ENCODE data around the gene TCF15. TPM values are rescaled to one million over a fixed set of nuclear protein-coding genes. Genes with fewer than 3 reads are reported as not detected.

The TCF15 gene
- total and polyA plus RNA-seq, 2 of the 8 experiments (the other 6 are each of a cell fraction or from before 2014, with no cell fraction given), result 3.7 to 6.9 TPM

- Histone ChIP-seq H2AK5ac (ENCODE audit: low read depth, low read length) (no peak overlapping the region), H4K20me1 (replicated peaks in 1 of 2; ENCODE audit: control insufficient read depth in 1 of 2, insufficient read depth in 2 of 2, low read length in 2 of 2) (peaks cover 8 to 11% of the 10 kb centered on the region in 2 experiments), H3K23ac (ENCODE audit: insufficient read length) (no peak overlapping the region), H3K36me3 (ENCODE audit: control insufficient read depth in 2 of 4, insufficient read depth in 4 of 4, low read length in 3 of 4) (no peaks in the 10 kb centered on the region; a peak in 1 of 8 replicates), H3K4me3 (ENCODE audit: extremely low read depth in 1 of 4, insufficient read depth in 2 of 4, low read depth in 3 of 4, low read length in 4 of 4) (no peak overlapping the region), H3K9me3 (ENCODE audit: insufficient read depth in 2 of 2, low read depth in 1 of 2, low read length in 1 of 2) (no peaks in the 10 kb centered on the region), H3K23me2 (ENCODE audit: low read depth, low read length) (peaks cover 5% of the 10 kb centered on the region; the same call in 1 of the 2 replicates), H2BK20ac (ENCODE audit: low read length) (no peak overlapping the region), H3K56ac (replicated peaks; ENCODE audit: insufficient read length, low read depth, low read length) (no peak overlapping the region), H3K4me1 (replicated peaks in 1 of 4; ENCODE audit: control insufficient read depth in 3 of 4, insufficient read depth in 4 of 4, low read length in 3 of 4) (peaks cover 0 to 19% (median 13%) of the 10 kb centered on the region in 4 experiments; a peak in 6 of 7 replicates), H3K4ac (replicated peaks; ENCODE audit: insufficient read length, low read depth, low read length) (no peak overlapping the region), H3K14ac (ENCODE audit: insufficient read length) (no peak overlapping the region), H3K79me1 (ENCODE audit: low read depth, low read length) (no peaks in the 10 kb centered on the region), H2BK15ac (ENCODE audit: low read length) (no peak overlapping the region), H3K27me3 (replicated peaks in 1 of 4; ENCODE audit: control insufficient read depth in 3 of 4, extremely low read depth in 1 of 4, insufficient read depth in 3 of 4, low read length in 3 of 4) (peaks cover 7 to 28% (median 26%) of the 10 kb centered on the region in 4 experiments), H2BK120ac (replicated peaks; ENCODE audit: low read depth, low read length) (no peak overlapping the region), H3K9ac (replicated peaks in 1 of 4; ENCODE audit: extremely low read depth in 1 of 4, low read depth in 3 of 4, low read length in 3 of 4) (no peak overlapping the region), H2BK12ac (ENCODE audit: low read depth, low read length) (peak overlapping the region; percentile 56; the same call in 1 of the 2 replicates), H3K79me2 (ENCODE audit: control insufficient read depth in 1 of 2, insufficient read depth in 2 of 2, low read length in 2 of 2) (no peaks in the 10 kb centered on the region; a peak in 1 of 4 replicates), H2AFZ (ENCODE audit: low read length) (peak overlapping the region; percentile 59), H2BK5ac (ENCODE audit: low read depth, low read length) (no peak overlapping the region), H4K8ac (ENCODE audit: extremely low read depth, insufficient read depth, low read length) (no peak overlapping the region), H3K27ac (ENCODE audit: low read depth, low read length) (no peak overlapping the region), H4K91ac (replicated peaks; ENCODE audit: insufficient read length, low read length) (no peak overlapping the region), H4K5ac (ENCODE audit: insufficient read length, low read depth, low read length) (no peak overlapping the region), H3K4me2 (ENCODE audit: insufficient read depth in 1 of 2, low read depth in 2 of 2, low read length in 2 of 2) (peak overlapping the region in 1 of 2 experiments; percentile 96; a peak in 1 of 4 replicates), H3K18ac (ENCODE audit: extremely low read depth, low read length) (no peak overlapping the region; the same call in 1 of the 2 replicates)
- CTCF ChIA-PET (ENCODE audit: partially characterized antibody), result interaction anchor here (0.6 to 3.7 kb wide), 17 partner anchors 8 to 570 kb away, joined by 3 to 14 read pairs (median 3); no protein-coding TSS in a partner anchor
- no peak for DNase-seq (ENCODE audit: low read depth in 1 of 2, low spot score in 2 of 2)
- POLR2A ChIA-PET (ENCODE audit: partially characterized antibody), result interaction anchor here (0.7 to 1.8 kb wide), 6 partner anchors 8 to 68 kb away, joined by 3 to 9 read pairs (median 4); partner anchors contain the start of gene CSNK2A1
- WGBS, 2 experiments (ENCODE audit: extremely low coverage in 1 of 2, insufficient coverage in 1 of 2, insufficient read length in 1 of 2, insufficient replicate concordance in 2 of 2, low coverage in 1 of 2, low lambda C conversion rate in 2 of 2, missing lambda C conversion rate in 1 of 2), result 83% methylated on average over 22 of the region's 24 CpGs; no CpG with 5 or more reads in 1 of the 2 experiments
- FAIRE-seq, result no peak
- TF ChIP-seq HDAC2 (IDR thresholded peaks at IDR 0.05; ENCODE audit: borderline replicate concordance in 1 of 2, low read depth in 2 of 2, low read length in 2 of 2), result no peak
- TF ChIP-seq NANOG (IDR thresholded peaks at IDR 0.05; ENCODE audit: insufficient read depth, low read depth, low read length, poor library complexity, severe bottlenecking), result no peak
- TF ChIP-seq MAX (IDR thresholded peaks at IDR 0.05), result no peak
- no peak for TF ChIP-seq RNF2 (IDR thresholded peaks at IDR 0.05; ENCODE audit: borderline replicate concordance, low read depth, low read length, missing control alignments, poor library complexity, severe bottlenecking)
- no peak for TF ChIP-seq CBX5 (IDR thresholded peaks at IDR 0.05; ENCODE audit: low read depth, low read length)
- TF ChIP-seq ATF3 (IDR thresholded peaks at IDR 0.05; ENCODE audit: insufficient read depth, low read depth, low read length), result no peak
- no peak for TF ChIP-seq KDM1A (IDR thresholded peaks at IDR 0.05; ENCODE audit: borderline replicate concordance, low read length)
- no peak for TF ChIP-seq SIRT6 (IDR thresholded peaks at IDR 0.05; ENCODE audit: low read length)
- TF ChIP-seq SP2 (IDR thresholded peaks at IDR 0.05; ENCODE audit: low read length), result no peak
- no peak for TF ChIP-seq TAF1 (IDR thresholded peaks at IDR 0.05; ENCODE audit: low read depth, low read length)
These were observed 1.1 kb upstream of the TCF15 start for GRCh38 chr20:611047-611842.

Data from H1 (cell line).